Lower lobe of right lung (tissue), 2 donors: ENCODE measurements around the gene OXCT2. TPM values are rescaled to one million over a fixed set of nuclear protein-coding genes. Genes with fewer than 3 reads are reported as not detected.

ENCODE experiments used
- ATAC-seq, 2 donors: fragments of 200-7000 bp; cut with Tn5 transposase; one replicate each; pipeline ENCODE4 v1.9.1; 2020 to 2022; ENCODE audit warnings: mild to moderate bottlenecking in 2 of 2, moderate library complexity in 2 of 2
- DNase-seq: peaks from one replicate; pipeline ENCODE4 v3.0.0-alpha.2; 2020
- H3K27ac ChIP-seq: fragments of 200-600 bp; one replicate; pipeline ENCODE4 v1.8.0; 2022
- H3K27me3 ChIP-seq: fragments of 200-600 bp; one replicate; pipeline ENCODE4 v1.8.0; 2022; ENCODE audit warnings: low read depth
- H3K36me3 ChIP-seq: fragments of 200-600 bp; one replicate; pipeline ENCODE4 v1.8.0; 2022; ENCODE audit warnings: mild to moderate bottlenecking
- H3K4me1 ChIP-seq: fragments of 200-600 bp; one replicate; pipeline ENCODE4 v1.8.0; 2022
- H3K4me3 ChIP-seq: fragments of 200-600 bp; one replicate; pipeline ENCODE4 v1.8.0; 2022; ENCODE audit warnings: mild to moderate bottlenecking
- H3K9me3 ChIP-seq: fragments of 200-600 bp; one replicate; pipeline ENCODE4 v1.8.0; 2022
- intact Hi-C: fragments of 100-400 bp; cut with DNase I; formaldehyde crosslinking; loops from one replicate; pipeline ENCODE4 v1.11.0; 2022
- total RNA-seq: library from RNA; stranded (reverse); fragmentation: NEBNext Ultra II Directional; extraction: Animal tissue kit (Norgen Biotek cat#: 25700); gene quantifications from one replicate; pipeline ENCODE4 v1.2.1, GENCODE V29; 2021
- TF ChIP-seq, protein P1 (sequence below): fragments of 200-600 bp; IDR thresholded peaks from one replicate; pipeline ENCODE4 v1.8.0; 2022; ENCODE audit warnings: antibody characterized with exemption, mild to moderate bottlenecking
- donor health status: DM: no; HTN: yes; CAD: no; lungs with severe emphysema.

The OXCT2 gene
- total RNA-seq, 1 donor from 2014 or later = 0.47 TPM

DNA sequence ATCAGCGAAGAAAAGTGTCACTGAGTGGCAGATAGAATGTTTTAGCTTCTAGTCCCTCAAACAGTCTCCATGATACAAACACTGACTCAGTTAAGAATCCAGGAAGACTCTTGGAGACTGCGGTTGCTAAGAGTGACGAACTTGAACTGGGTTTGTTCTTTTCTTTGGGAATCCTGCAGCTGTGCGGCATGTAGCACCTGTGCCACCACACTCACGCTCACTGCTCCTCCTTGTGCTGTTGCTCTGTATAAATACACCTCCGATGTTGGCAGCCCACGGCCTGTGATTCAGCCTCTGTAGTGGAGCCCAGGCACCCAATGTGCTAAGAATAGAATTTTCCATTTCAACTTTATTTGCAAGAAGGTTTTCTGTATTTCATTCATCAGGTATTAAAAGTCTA is 38.0 kb downstream of the OXCT2 start:
- ATAC-seq = no peak
- TF ChIP-seq, protein P1, sequence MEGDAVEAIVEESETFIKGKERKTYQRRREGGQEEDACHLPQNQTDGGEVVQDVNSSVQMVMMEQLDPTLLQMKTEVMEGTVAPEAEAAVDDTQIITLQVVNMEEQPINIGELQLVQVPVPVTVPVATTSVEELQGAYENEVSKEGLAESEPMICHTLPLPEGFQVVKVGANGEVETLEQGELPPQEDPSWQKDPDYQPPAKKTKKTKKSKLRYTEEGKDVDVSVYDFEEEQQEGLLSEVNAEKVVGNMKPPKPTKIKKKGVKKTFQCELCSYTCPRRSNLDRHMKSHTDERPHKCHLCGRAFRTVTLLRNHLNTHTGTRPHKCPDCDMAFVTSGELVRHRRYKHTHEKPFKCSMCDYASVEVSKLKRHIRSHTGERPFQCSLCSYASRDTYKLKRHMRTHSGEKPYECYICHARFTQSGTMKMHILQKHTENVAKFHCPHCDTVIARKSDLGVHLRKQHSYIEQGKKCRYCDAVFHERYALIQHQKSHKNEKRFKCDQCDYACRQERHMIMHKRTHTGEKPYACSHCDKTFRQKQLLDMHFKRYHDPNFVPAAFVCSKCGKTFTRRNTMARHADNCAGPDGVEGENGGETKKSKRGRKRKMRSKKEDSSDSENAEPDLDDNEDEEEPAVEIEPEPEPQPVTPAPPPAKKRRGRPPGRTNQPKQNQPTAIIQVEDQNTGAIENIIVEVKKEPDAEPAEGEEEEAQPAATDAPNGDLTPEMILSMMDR = no peak
- no peak for DNase-seq
- intact Hi-C loops = no loop called here
- no peaks in the 10 kb centered on the region for H3K9me3 ChIP-seq
- no peaks in the 10 kb centered on the region for H3K36me3 ChIP-seq
- peaks cover 2% of the 10 kb centered on the region for H3K4me1 ChIP-seq
- H3K4me3 ChIP-seq = no peak overlapping the region
- H3K27me3 ChIP-seq = peaks cover 37% of the 10 kb centered on the region
- H3K27ac ChIP-seq = no peak overlapping the region

DNA sequence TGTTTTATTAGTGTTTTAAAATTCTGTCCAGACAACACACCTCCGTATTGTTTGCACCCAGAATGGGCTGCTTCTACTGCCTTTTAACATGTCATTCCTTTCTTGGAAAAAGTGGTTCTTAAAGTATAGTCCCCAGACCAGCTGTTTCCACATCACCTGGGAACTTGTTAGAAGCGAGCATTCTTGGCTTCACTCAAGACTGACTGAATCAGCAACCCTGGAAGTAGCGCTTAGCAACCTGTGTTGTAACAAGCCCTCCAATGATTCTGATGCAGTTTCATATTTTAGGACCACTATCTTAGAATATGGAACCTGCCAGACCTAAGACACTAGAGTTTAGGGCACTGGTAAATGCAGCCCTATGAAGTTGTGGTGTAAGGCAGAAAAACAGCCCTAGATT is 38.4 kb downstream of the OXCT2 start:
- peaks cover 42% of the 10 kb centered on the region for H3K27me3 ChIP-seq

DNA sequence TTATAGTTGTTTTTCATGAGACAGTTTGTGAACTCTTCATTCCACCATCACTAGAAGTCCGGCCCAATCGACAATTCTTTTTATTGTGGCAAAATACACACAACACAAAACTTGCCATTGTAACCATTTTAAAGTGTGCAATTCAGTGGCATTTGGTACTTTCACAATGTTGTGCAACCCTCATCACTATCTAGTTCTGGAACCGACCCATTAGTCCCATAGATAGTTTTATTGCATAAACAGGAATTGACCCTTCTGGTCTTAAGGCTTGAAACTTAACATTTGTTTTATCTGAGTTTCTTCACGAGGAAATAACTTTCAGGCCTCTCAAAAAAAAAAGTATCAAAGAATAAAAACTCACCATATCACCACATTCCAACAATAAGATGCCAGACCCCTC is 41.3 kb downstream of the OXCT2 start:
- H3K4me1 ChIP-seq = no peaks in the 10 kb centered on the region
- peaks cover 44% of the 10 kb centered on the region for H3K27me3 ChIP-seq
- no peaks in the 10 kb centered on the region for H3K36me3 ChIP-seq
- no peak overlapping the region for H3K27ac ChIP-seq
- intact Hi-C loops = no loop called here
- no peaks in the 10 kb centered on the region for H3K9me3 ChIP-seq
- H3K4me3 ChIP-seq = no peak overlapping the region
- DNase-seq (no peak), ATAC-seq (no peak)
- TF ChIP-seq, protein P1 = no peak

More for the DNA sequence above, 38.4 kb downstream of the OXCT2 start:
- ATAC-seq = no peak
- H3K9me3 ChIP-seq = no peaks in the 10 kb centered on the region
- TF ChIP-seq, protein P1 = no peak
- H3K36me3 ChIP-seq = no peaks in the 10 kb centered on the region
- intact Hi-C loops = no loop called here
- H3K27ac ChIP-seq = no peak overlapping the region
- H3K4me3 ChIP-seq = no peak overlapping the region
- no peak for DNase-seq
- H3K4me1 ChIP-seq = no peaks in the 10 kb centered on the region

DNA sequence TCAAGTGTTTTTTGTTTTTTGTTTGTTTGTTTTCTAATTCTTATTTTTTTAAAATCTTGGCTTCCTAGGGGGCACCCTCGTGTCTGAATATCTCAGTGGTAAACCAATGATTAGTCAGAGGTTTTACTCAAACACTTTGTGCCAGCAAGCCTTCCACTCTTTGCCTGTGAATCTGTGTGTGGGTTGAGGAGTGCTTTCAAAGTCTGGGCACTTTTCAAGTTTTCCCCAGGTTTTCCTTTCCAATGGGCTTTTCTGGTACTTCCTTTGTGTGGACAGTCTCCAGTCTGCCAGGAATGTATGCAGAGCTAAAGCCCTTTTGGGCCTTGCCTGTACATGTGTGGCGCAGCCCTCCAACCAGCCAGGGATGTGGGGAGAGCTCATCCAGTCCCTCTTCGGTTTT is 42.1 kb downstream of the OXCT2 start:
- peaks cover 41% of the 10 kb centered on the region for H3K27me3 ChIP-seq
- intact Hi-C loops = no loop called here
- no peaks in the 10 kb centered on the region for H3K4me1 ChIP-seq
- no peak overlapping the region for H3K27ac ChIP-seq
- no peak overlapping the region for H3K4me3 ChIP-seq
- H3K36me3 ChIP-seq = no peaks in the 10 kb centered on the region
- DNase-seq (no peak), ATAC-seq (no peak)
- TF ChIP-seq, protein P1 = no peak
- no peaks in the 10 kb centered on the region for H3K9me3 ChIP-seq

DNA sequence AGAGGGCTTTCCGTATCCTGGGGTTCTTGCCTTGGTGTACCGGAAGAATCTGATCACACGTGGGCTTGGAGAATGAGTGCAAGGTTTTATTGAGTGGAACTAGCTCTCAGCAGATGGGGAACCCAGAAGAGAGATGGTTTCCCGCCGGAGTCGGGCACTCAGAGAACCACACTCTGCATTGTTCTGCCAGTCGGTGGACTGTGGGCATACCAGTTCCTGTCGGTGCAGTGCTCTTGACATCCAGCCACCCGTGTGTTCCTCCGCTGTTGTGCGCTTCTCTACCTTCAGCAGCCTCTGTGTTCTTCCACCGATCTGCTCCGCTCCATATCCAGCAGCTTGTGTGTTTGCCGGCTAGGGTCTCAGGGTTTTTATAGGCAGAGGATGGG is 43.2 kb downstream of the OXCT2 start:
- TF ChIP-seq, protein P1 = no peak
- H3K4me1 ChIP-seq = no peaks in the 10 kb centered on the region
- no peaks in the 10 kb centered on the region for H3K36me3 ChIP-seq
- ATAC-seq = no peak
- no peak overlapping the region for H3K4me3 ChIP-seq
- intact Hi-C loops = no loop called here
- no peaks in the 10 kb centered on the region for H3K9me3 ChIP-seq
- H3K27ac ChIP-seq = no peak overlapping the region
- H3K27me3 ChIP-seq = peaks cover 37% of the 10 kb centered on the region
- DNase-seq = no peak
